ENCODE results near the gene ENDOU.

GRCh38 chr12:47731723-47732122 lies 6.4 kb upstream of the ENDOU start:
- TF ChIP-seq, protein P1, sequence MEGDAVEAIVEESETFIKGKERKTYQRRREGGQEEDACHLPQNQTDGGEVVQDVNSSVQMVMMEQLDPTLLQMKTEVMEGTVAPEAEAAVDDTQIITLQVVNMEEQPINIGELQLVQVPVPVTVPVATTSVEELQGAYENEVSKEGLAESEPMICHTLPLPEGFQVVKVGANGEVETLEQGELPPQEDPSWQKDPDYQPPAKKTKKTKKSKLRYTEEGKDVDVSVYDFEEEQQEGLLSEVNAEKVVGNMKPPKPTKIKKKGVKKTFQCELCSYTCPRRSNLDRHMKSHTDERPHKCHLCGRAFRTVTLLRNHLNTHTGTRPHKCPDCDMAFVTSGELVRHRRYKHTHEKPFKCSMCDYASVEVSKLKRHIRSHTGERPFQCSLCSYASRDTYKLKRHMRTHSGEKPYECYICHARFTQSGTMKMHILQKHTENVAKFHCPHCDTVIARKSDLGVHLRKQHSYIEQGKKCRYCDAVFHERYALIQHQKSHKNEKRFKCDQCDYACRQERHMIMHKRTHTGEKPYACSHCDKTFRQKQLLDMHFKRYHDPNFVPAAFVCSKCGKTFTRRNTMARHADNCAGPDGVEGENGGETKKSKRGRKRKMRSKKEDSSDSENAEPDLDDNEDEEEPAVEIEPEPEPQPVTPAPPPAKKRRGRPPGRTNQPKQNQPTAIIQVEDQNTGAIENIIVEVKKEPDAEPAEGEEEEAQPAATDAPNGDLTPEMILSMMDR (conservative IDR thresholded peaks at IDR 0.05; ENCODE audit: low read length): no peak
- TF ChIP-seq EZH2phosphoT487 (IDR thresholded peaks at IDR 0.05; ENCODE audit: borderline replicate concordance, low read depth, low read length): no peak
